Natural killer cell (primary cell): Measurements from ENCODE around the gene MRPS18A. TPM values are rescaled to one million over a fixed set of nuclear protein-coding genes. Genes with fewer than 3 reads are reported as not detected.
"Not testable (repeated sequence)": the region's sequence is repeated elsewhere in the genome, so short reads cannot be mapped to it uniquely, and the experiment has no call there.

Source experiments
- ATAC-seq, 3 donors: fragments of 150-1000 bp in 2 of 3; fragments of 200-7000 bp in 1 of 3; cut with Tn5 transposase; 1 replicate in 1 of 3; 2 replicates in 2 of 3; pipeline ENCODE4 v1.10.0; 2021; ENCODE audit warnings: mild to moderate bottlenecking in 2 of 3, moderate library complexity in 2 of 3
- DNase-seq, 2 donors: peaks; one replicate each; pipeline versions ENCODE4 v3.0.0 to v3.0.0-alpha.2; 2013 to 2021; ENCODE audit warnings: mixed read lengths in 1 of 2
- H3K27ac ChIP-seq: one replicate; pipeline ENCODE4 v1.5.1; 2013; ENCODE audit warnings: mild to moderate bottlenecking, low read length
- H3K27me3 ChIP-seq: one replicate; pipeline ENCODE4 v1.6.1; 2013; ENCODE audit warnings: low read length; ENCODE audit not compliant: control insufficient read depth, insufficient read depth
- H3K36me3 ChIP-seq: one replicate; pipeline ENCODE4 v1.6.1; 2013; ENCODE audit warnings: low read length; ENCODE audit not compliant: control insufficient read depth, insufficient read depth
- H3K4me1 ChIP-seq: one replicate; pipeline ENCODE4 v1.6.1; 2013; ENCODE audit warnings: low read length; ENCODE audit not compliant: control insufficient read depth, insufficient read depth
- H3K4me3 ChIP-seq: one replicate; pipeline ENCODE4 v1.5.1; 2013; ENCODE audit warnings: low read length
- H3K9me3 ChIP-seq: one replicate; pipeline ENCODE4 v1.6.1; 2013; ENCODE audit warnings: low read length; ENCODE audit not compliant: control insufficient read depth, insufficient read depth
- H3K27ac Mint-ChIP-seq, 2 donors: one replicate each; pipeline ENCODE4 v1.8.0; 2022; ENCODE audit warnings: mild to moderate bottlenecking in 2 of 2, mixed read lengths in 2 of 2, moderate library complexity in 1 of 2
- H3K27me3 Mint-ChIP-seq, 2 donors: one replicate each; pipeline ENCODE4 v1.8.0; 2022; ENCODE audit warnings: low read depth in 2 of 2, mixed read lengths in 2 of 2
- H3K36me3 Mint-ChIP-seq: one replicate; pipeline ENCODE4 v1.8.0; 2022; ENCODE audit warnings: mixed read lengths
- H3K4me1 Mint-ChIP-seq, 2 donors: one replicate each; pipeline ENCODE4 v1.8.0; 2022; ENCODE audit warnings: mixed read lengths in 2 of 2
- H3K4me3 Mint-ChIP-seq: one replicate; pipeline ENCODE4 v1.8.0; 2022; ENCODE audit warnings: mild to moderate bottlenecking, moderate library complexity, mixed read lengths
- H3K9me3 Mint-ChIP-seq, 2 donors: one replicate each; pipeline ENCODE4 v1.8.0; 2022; ENCODE audit warnings: mixed read lengths in 2 of 2
- CTCF ChIP-seq: fragments of 200-600 bp; IDR thresholded peaks from one replicate; pipeline ENCODE4 v1.8.0; 2022; ENCODE audit warnings: antibody characterized with exemption
- WGBS: methylation state at CpG from one replicate; pipeline ENCODE4 v1.1.7; 2013; ENCODE audit warnings: missing lambda C conversion rate; ENCODE audit not compliant: insufficient coverage; 5-methylcytosine and 5-hydroxymethylcytosine counted together
- intact Hi-C: fragments of 100-400 bp; cut with micrococcal nuclease; formaldehyde crosslinking; loops from one replicate; pipeline ENCODE4 v1.14.2; 2022
- total RNA-seq, 4 donors: library from RNA; stranded (reverse); fragments of 120-200 nt in 1 of 4; gene quantifications; one replicate each; pipeline versions ENCODE4 v1.2.3 to v1.2.4, GENCODE V29; 2013 to 2022

The MRPS18A gene
- total RNA-seq, 3 donors from 2014 or later (not counting 1 experiment from before 2014, with no cell fraction given): 29.0 to 39.8 (median 33.1) TPM

- DNase-seq (peak; percentile 84 to 90), ATAC-seq (peak; percentile 86 to 90 (median 89))
- intact Hi-C loops: no loop called here
- H3K36me3 ChIP-seq: peaks cover 13% of the 10 kb centered on the region
- Mint-ChIP-seq H3K27ac (peak within 1 kb of the TSS; percentile 93 to 96), H3K36me3 (no peaks in the 10 kb centered on the region), H3K4me3 (peak within 1 kb of the TSS; percentile 96), H3K27me3 (no peaks in the 10 kb centered on the region), H3K4me1 (peaks cover 27 to 39% of the 10 kb centered on the region in 2 donors), H3K9me3 (no peaks in the 10 kb centered on the region)
- WGBS: 2% methylated on average over 47 of the region's 48 CpGs
- no peaks in the 10 kb centered on the region for H3K9me3 ChIP-seq
- H3K4me3 ChIP-seq: peak within 1 kb of the TSS; percentile 64
- TF ChIP-seq CTCF: no peak
- peak within 1 kb of the TSS; percentile 71 for H3K27ac ChIP-seq
- H3K4me1 ChIP-seq: peaks cover 36% of the 10 kb centered on the region
- no peaks in the 10 kb centered on the region for H3K27me3 ChIP-seq
These were observed 51.9 kb downstream of the MRPS18A start, which contains the start of gene MAD2L1BP for GRCh38 chr6:43635387-43636307. Gene MAD2L1BP (plus strand): TSS chr6:43635840. CDS start chr6:43635876, 36 bp downstream.

- peaks cover 43% of the 10 kb centered on the region for H3K4me1 ChIP-seq
- Mint-ChIP-seq H3K27me3 (no peaks in the 10 kb centered on the region), H3K4me1 (peaks cover 32 to 40% of the 10 kb centered on the region in 2 donors), H3K9me3 (no peaks in the 10 kb centered on the region), H3K27ac (peak overlapping the region; percentile 93 to 96), H3K4me3 (peak overlapping the region; percentile 96), H3K36me3 (no peaks in the 10 kb centered on the region)
- H3K9me3 ChIP-seq: no peaks in the 10 kb centered on the region
- ATAC-seq: no peak
- peaks cover 5% of the 10 kb centered on the region for H3K36me3 ChIP-seq
- intact Hi-C loops: no loop called here
- no peak for TF ChIP-seq CTCF
- DNase-seq: no peak
- peak overlapping the region; percentile 71 for H3K27ac ChIP-seq
- 90% methylated on average over 9 of the region's 9 CpGs for WGBS
- H3K4me3 ChIP-seq: no peak overlapping the region
- no peaks in the 10 kb centered on the region for H3K27me3 ChIP-seq
These were observed 52.8 kb downstream of the MRPS18A start for GRCh38 chr6:43634702-43635303.

- H3K4me3 Mint-ChIP-seq, H3K27ac ChIP-seq, H3K9me3 Mint-ChIP-seq, intact Hi-C loops, H3K36me3 Mint-ChIP-seq, ATAC-seq, H3K9me3 ChIP-seq, H3K27ac Mint-ChIP-seq, H3K27me3 ChIP-seq, H3K4me3 ChIP-seq, H3K36me3 ChIP-seq, H3K27me3 Mint-ChIP-seq, DNase-seq: not testable (repeated sequence)
- peaks cover 26 to 41% of the 10 kb centered on the region in 2 donors for H3K4me1 Mint-ChIP-seq
- H3K4me1 ChIP-seq: peaks cover 47% of the 10 kb centered on the region
- 96% methylated on average over 7 of the region's 7 CpGs for WGBS
These were observed 54.6 kb downstream of the MRPS18A start for GRCh38 chr6:43633002-43633401.

GRCh38 chr6:43630980-43631619 is 56.5 kb downstream of the MRPS18A start:
- TF ChIP-seq CTCF: no peak
- no peak overlapping the region for H3K27ac Mint-ChIP-seq
- peaks cover 44% of the 10 kb centered on the region for H3K4me1 ChIP-seq
- H3K4me1 Mint-ChIP-seq: peaks cover 36 to 52% of the 10 kb centered on the region in 2 donors
- intact Hi-C loops: no loop called here
- no peaks in the 10 kb centered on the region for H3K9me3 ChIP-seq
- no peak overlapping the region for H3K4me3 Mint-ChIP-seq
- no peaks in the 10 kb centered on the region for H3K27me3 ChIP-seq
- no peaks in the 10 kb centered on the region for H3K36me3 Mint-ChIP-seq
- H3K27me3 Mint-ChIP-seq: no peaks in the 10 kb centered on the region
- DNase-seq (no peak), ATAC-seq (no peak)
- no peak overlapping the region for H3K27ac ChIP-seq
- WGBS: 92% methylated on average over 1 of the region's 1 CpG
- H3K36me3 ChIP-seq: no peaks in the 10 kb centered on the region
- no peak overlapping the region for H3K4me3 ChIP-seq
- H3K9me3 Mint-ChIP-seq: no peaks in the 10 kb centered on the region
